Neural progenitor cell (in vitro differentiated cells): ENCODE results near the gene CHAF1B. TPM values are rescaled to one million over a fixed set of nuclear protein-coding genes. Genes with fewer than 3 reads are reported as not detected.

ENCODE experiments used
- DNase-seq: peaks from one replicate; pipeline ENCODE4 v3.0.0-alpha.2; 2016; ENCODE audit warnings: low spot score
- H2AFZ ChIP-seq: fragments of 200-600 bp; sonication (generic); replicated peaks from 2 replicates; pipeline ENCODE4 v1.6.1; 2016; ENCODE audit warnings: antibody characterized with exemption
- H3F3A ChIP-seq: fragments of 200-600 bp; sonication (generic); 2 replicates; pipeline ENCODE4 v1.6.1; 2016; ENCODE audit warnings: antibody characterized with exemption, low read depth
- H3K27ac ChIP-seq: fragments of 200-600 bp; sonication (generic); 2 replicates; pipeline ENCODE4 v1.5.1; 2016; ENCODE audit warnings: mild to moderate bottlenecking
- H3K27me3 ChIP-seq: fragments of 200-600 bp; sonication (generic); 2 replicates; pipeline ENCODE4 v1.6.1; 2016; ENCODE audit warnings: mild to moderate bottlenecking, moderate library complexity
- H3K36me3 ChIP-seq: fragments of 200-600 bp; sonication (generic); 2 replicates; pipeline ENCODE4 v1.5.1; 2016
- H3K4me1 ChIP-seq: fragments of 200-600 bp; sonication (generic); 2 replicates; pipeline ENCODE4 v1.6.1; 2016; ENCODE audit warnings: mixed run types
- H3K4me2 ChIP-seq: fragments of 200-600 bp; sonication (generic); 2 replicates; pipeline ENCODE4 v1.6.1; 2016
- H3K4me3 ChIP-seq: fragments of 200-600 bp; sonication (generic); 2 replicates; pipeline ENCODE4 v1.5.1; 2016
- H3K79me2 ChIP-seq: fragments of 200-600 bp; sonication (generic); 2 replicates; pipeline ENCODE4 v1.6.1; 2016; ENCODE audit warnings: low read depth
- H3K9ac ChIP-seq: fragments of 200-600 bp; sonication (generic); 2 replicates; pipeline ENCODE4 v1.6.1; 2016
- H3K9me3 ChIP-seq: fragments of 200-600 bp; sonication (generic); 2 replicates; pipeline ENCODE4 v1.5.1; 2016; ENCODE audit warnings: low read depth
- H4K20me1 ChIP-seq: fragments of 200-600 bp; sonication (generic); 2 replicates; pipeline ENCODE4 v1.6.1; 2016; ENCODE audit warnings: low read depth
- H3K27ac Mint-ChIP-seq: 3 replicates; pipeline ENCODE4 v1.8.0; 2021; ENCODE audit warnings: mixed read lengths
- H3K27me3 Mint-ChIP-seq: 2 replicates; pipeline ENCODE4 v1.8.0; 2022; ENCODE audit warnings: low read depth, mild to moderate bottlenecking, inconsistent platforms, moderate library complexity, mixed read lengths; ENCODE audit not compliant: insufficient read depth
- H3K36me3 Mint-ChIP-seq: 3 replicates; pipeline ENCODE4 v1.8.0; 2021; ENCODE audit warnings: mixed read lengths
- H3K4me1 Mint-ChIP-seq: 3 replicates; pipeline ENCODE4 v1.8.0; 2021; ENCODE audit warnings: mixed read lengths
- H3K4me3 Mint-ChIP-seq: 3 replicates; pipeline ENCODE4 v1.8.0; 2021; ENCODE audit warnings: mild to moderate bottlenecking, moderate library complexity, mixed read lengths
- H3K9me3 Mint-ChIP-seq: 3 replicates; pipeline ENCODE4 v1.8.0; 2020; ENCODE audit warnings: mixed read lengths
- EZH2 ChIP-seq: fragments of 200-600 bp; sonication (generic); IDR thresholded peaks from 2 replicates; pipeline ENCODE4 v1.6.1; 2017; ENCODE audit warnings: antibody characterized with exemption, mild to moderate bottlenecking, moderate library complexity
- EZH2phosphoT487 ChIP-seq: fragments of 200-600 bp; sonication (generic); IDR thresholded peaks from 2 replicates; pipeline ENCODE4 v1.6.1; 2017; ENCODE audit warnings: antibody characterized with exemption
- total RNA-seq: library from RNA; depleted of rRNA; stranded (reverse); fragments of >200 nt; gene quantifications from 2 replicates; pipeline ENCODE4 v1.2.3, GENCODE V29; 2015; ENCODE audit warnings: low replicate concordance
- TF ChIP-seq, protein P1 (sequence below): fragments of 200-600 bp; sonication (generic); IDR thresholded peaks from 2 replicates; pipeline ENCODE4 v1.5.1; 2017; ENCODE audit warnings: antibody characterized with exemption, mild to moderate bottlenecking

Gene CHAF1B
- total RNA-seq, 1 donor from 2014 or later = 26.1 TPM

DNA sequence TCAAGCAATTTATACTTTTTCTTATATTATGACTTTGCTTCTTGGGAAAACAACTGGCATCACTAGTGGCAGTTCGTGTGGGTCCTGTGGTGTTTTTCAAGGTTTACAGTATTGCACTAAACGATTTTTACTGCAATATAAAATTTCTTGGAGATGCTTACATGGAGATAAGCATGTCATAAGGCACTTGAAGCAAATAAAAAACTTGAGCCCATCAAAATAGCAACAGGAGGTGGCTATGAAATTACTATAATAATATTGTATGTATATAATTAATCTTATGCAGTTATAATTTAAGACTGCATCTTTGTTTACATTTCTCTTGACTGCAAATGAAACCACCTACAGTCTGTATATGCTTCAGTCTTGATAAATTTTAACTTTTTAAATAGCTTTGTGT, 29.3 kb upstream of the CHAF1B start:
- no peak overlapping the region for H3K9ac ChIP-seq
- no peak overlapping the region for H3K4me3 ChIP-seq
- no peak overlapping the region for H3K27ac ChIP-seq
- H3K79me2 ChIP-seq = peaks cover 6% of the 10 kb centered on the region
- no peaks in the 10 kb centered on the region for H3K27me3 ChIP-seq
- Mint-ChIP-seq H3K27ac (no peak overlapping the region), H3K4me1 (no peaks in the 10 kb centered on the region), H3K4me3 (no peak overlapping the region), H3K9me3 (no peaks in the 10 kb centered on the region), H3K36me3 (peaks cover 24% of the 10 kb centered on the region), H3K27me3 (peaks cover 2% of the 10 kb centered on the region)
- H2AFZ ChIP-seq = no peak overlapping the region
- no peak for DNase-seq
- no peak overlapping the region for H3K4me2 ChIP-seq
- no peaks in the 10 kb centered on the region for H3K9me3 ChIP-seq
- peaks cover 25% of the 10 kb centered on the region for H3K36me3 ChIP-seq
- TF ChIP-seq EZH2phosphoT487 (no peak), EZH2 (no peak)
- TF ChIP-seq, protein P1, sequence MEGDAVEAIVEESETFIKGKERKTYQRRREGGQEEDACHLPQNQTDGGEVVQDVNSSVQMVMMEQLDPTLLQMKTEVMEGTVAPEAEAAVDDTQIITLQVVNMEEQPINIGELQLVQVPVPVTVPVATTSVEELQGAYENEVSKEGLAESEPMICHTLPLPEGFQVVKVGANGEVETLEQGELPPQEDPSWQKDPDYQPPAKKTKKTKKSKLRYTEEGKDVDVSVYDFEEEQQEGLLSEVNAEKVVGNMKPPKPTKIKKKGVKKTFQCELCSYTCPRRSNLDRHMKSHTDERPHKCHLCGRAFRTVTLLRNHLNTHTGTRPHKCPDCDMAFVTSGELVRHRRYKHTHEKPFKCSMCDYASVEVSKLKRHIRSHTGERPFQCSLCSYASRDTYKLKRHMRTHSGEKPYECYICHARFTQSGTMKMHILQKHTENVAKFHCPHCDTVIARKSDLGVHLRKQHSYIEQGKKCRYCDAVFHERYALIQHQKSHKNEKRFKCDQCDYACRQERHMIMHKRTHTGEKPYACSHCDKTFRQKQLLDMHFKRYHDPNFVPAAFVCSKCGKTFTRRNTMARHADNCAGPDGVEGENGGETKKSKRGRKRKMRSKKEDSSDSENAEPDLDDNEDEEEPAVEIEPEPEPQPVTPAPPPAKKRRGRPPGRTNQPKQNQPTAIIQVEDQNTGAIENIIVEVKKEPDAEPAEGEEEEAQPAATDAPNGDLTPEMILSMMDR = no peak
- H4K20me1 ChIP-seq = peaks cover 27% of the 10 kb centered on the region
- peaks cover 14% of the 10 kb centered on the region for H3F3A ChIP-seq
- no peaks in the 10 kb centered on the region for H3K4me1 ChIP-seq

DNA sequence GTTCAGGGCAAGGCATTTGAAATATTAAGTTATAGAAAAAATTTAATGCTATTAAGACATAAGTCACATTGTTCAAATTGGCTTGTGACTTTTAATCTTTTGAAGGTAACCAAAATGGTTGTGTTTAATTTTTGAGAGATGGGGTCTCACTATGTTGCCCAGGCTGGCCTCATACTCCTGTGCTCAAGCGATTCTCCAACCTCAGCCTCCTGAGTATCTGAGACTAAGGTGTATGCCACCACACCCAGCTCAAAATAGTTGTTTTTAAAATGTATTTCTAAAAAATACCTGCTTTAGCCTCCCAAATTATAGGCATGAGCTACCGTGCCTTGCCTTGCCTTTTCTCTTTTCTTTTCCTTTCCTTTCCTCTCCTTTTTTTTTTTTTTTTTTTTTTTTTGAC, 26.0 kb upstream of the CHAF1B start:
- DNase-seq = no peak
- H3K4me2 ChIP-seq = no peak overlapping the region
- peaks cover 23% of the 10 kb centered on the region for H3K36me3 ChIP-seq
- Mint-ChIP-seq H3K27me3 (peaks cover 2% of the 10 kb centered on the region), H3K36me3 (peaks cover 29% of the 10 kb centered on the region), H3K27ac (no peak overlapping the region), H3K9me3 (no peaks in the 10 kb centered on the region), H3K4me1 (no peaks in the 10 kb centered on the region), H3K4me3 (no peak overlapping the region)
- no peak overlapping the region for H3K27ac ChIP-seq
- H3K9ac ChIP-seq = no peak overlapping the region
- no peak for TF ChIP-seq EZH2phosphoT487
- TF ChIP-seq, protein P1 = no peak
- peaks cover 24% of the 10 kb centered on the region for H4K20me1 ChIP-seq
- H3K4me1 ChIP-seq = no peaks in the 10 kb centered on the region
- no peaks in the 10 kb centered on the region for H3K9me3 ChIP-seq
- no peak overlapping the region for H2AFZ ChIP-seq
- no peak overlapping the region for H3K4me3 ChIP-seq
- H3F3A ChIP-seq = peaks cover 14% of the 10 kb centered on the region
- peaks cover 6% of the 10 kb centered on the region for H3K79me2 ChIP-seq
- H3K27me3 ChIP-seq = no peaks in the 10 kb centered on the region

DNA sequence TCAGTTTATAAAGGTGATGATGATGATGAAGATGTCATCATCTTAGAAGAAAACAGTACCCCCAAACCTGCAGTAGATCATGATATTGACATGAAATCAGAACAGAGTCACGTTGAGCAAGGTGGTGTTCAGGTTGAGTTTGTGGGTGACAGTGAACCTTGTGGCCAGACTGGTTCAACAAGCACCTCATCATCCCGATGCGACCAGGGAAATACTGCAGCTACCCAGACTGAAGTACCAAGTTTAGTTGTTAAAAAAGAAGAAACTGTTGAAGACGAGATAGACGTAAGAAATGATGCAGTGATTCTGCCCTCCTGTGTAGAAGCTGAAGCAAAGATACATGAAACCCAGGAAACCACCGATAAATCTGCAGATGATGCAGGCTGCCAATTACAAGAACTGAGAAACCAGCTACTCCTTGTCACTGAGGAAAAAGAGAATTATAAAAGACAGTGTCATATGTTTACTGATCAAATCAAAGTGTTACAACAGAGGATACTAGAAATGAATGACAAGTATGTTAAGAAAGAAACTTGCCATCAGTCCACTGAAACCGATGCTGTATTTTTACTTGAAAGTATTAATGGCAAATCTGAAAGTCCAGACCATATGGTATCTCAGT, 16.0 kb upstream of the CHAF1B start:
- Histone ChIP-seq H2AFZ (no peak overlapping the region), H3K27me3 (no peaks in the 10 kb centered on the region), H3K36me3 (peaks cover 33% of the 10 kb centered on the region), H3K4me1 (no peaks in the 10 kb centered on the region), H3F3A (peaks cover 7% of the 10 kb centered on the region), H3K27ac (no peak overlapping the region), H3K9me3 (no peaks in the 10 kb centered on the region), H4K20me1 (no peaks in the 10 kb centered on the region), H3K9ac (no peak overlapping the region), H3K4me3 (no peak overlapping the region), H3K79me2 (no peaks in the 10 kb centered on the region), H3K4me2 (no peak overlapping the region)
- DNase-seq = no peak
- Mint-ChIP-seq H3K27me3 (no peaks in the 10 kb centered on the region), H3K27ac (no peak overlapping the region), H3K4me3 (no peak overlapping the region), H3K4me1 (no peaks in the 10 kb centered on the region), H3K36me3 (peaks cover 39% of the 10 kb centered on the region), H3K9me3 (no peaks in the 10 kb centered on the region)
- TF ChIP-seq EZH2 (no peak), EZH2phosphoT487 (no peak)
- TF ChIP-seq, protein P1 = no peak
